DMS53 treated with DMSO at 0.1 percent for 48 hours (cell line): ENCODE data around the gene MAN2B2.

Experiments
- DNase-seq: peaks from one replicate; lab custom pipeline; 2025; ENCODE audit not compliant: unreplicated experiment; lab: John Stamatoyannopoulos, UW

The MAN2B2 gene

DNA sequence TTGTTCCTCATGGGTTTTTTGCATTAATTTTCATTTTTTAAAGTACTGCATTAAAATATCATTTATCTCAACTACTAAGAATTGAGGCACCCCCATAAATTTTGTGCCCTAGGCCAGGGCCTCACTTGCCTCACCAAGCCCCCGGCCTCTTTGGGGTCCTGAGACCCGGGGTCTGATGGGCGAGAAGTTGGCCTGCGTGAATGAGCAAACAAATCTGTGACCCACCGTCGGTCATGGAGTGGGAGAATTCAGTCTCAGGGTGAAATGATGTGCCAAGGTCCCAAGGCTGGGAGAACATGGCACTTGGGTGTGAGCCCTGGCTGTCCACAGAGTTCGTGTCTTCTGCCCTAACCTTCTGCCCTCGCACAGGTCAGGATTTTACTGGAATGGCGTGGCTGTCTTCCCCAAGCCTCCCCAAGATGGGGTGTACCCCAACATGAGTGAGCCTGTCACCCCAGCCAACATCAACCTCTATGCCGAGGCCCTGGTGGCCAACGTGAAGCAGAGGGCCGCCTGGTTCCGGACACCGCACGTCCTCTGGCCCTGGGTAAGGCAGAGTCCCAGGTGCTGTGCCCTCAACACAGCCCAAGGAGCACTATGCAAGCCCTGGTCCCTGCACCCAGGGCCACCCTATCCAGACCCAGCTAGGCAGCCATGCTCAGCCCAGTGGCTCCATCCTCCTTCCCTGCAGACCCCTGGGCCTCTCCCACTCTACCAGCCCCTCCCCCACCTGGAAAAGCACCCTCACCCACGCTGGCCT, 18.0 kb downstream of the MAN2B2 start:
- no peak for DNase-seq

DNA sequence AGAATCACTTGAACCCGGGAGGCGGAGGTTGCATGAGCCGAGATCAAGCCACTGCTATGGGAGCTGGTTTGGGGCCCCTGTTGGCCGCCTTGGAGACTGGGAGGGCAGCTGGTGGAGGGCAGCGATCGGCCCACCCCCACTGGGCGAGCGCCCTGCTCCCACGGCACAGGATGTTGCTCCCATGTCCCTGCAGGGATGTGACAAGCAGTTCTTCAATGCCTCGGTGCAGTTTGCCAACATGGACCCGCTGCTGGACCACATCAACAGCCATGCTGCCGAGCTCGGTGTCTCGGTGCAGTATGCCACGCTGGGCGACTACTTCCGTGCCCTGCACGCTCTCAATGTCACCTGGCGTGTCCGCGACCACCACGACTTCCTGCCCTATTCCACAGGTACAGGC, 19.4 kb downstream of the MAN2B2 start:
- DNase-seq, result no peak

DNA sequence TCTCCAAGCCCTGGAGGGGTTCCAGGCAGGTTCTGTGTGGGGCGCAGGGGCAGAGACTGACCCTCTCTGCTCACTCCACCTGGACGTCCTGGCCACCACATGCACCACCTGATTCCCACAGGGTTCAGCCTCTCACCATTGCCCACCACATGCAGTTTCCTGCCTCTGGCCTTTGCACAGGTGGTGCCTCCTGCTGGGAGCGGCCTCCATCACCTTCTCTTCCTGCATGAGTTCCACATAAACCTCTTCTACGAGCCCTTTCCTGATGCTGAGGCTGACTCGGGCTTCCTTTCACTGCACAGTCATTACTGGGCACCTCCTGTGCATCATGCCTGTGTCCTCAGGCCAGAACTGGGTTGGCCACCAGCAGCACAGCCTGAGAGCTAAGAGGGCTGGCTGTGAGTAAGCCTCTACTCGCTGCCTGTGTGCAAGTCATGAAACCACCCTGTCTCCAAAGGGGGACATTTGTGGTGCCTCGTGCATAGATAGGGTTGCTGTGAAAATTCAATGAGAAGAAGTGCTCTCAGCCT, 19.9 kb downstream of the MAN2B2 start:
- no peak for DNase-seq

DNA sequence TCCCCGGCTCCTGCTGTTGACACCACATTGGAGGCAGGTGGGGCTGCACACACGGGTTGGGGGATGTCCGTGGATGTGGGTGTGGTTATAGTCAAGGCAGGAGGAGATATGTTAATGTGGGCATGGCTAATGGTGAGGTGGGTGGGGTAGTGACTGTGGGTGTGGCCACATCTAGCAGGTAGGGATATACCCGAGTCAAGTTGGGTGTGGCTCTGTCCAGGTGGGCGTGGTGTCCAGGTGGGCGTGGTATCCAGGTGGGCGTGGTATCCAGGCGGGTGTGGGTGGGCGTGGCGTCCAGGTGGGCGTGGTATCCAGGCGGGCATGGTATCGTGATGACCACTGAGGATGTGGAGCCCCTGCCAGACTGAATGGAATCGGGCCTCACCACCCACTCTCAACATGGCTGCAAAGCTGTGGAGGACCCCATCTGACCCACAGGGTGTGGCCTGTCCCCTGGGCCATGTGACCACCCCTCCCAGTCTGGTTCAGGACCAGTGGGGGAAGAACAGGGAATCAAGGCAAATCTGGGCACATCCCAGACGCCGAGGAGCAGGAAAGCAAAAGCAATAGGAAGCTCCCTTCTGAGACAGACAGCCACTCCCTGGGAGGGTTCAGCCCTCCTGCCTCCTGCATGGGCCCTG, 21.0 kb downstream of the MAN2B2 start:
- no peak for DNase-seq

DNA sequence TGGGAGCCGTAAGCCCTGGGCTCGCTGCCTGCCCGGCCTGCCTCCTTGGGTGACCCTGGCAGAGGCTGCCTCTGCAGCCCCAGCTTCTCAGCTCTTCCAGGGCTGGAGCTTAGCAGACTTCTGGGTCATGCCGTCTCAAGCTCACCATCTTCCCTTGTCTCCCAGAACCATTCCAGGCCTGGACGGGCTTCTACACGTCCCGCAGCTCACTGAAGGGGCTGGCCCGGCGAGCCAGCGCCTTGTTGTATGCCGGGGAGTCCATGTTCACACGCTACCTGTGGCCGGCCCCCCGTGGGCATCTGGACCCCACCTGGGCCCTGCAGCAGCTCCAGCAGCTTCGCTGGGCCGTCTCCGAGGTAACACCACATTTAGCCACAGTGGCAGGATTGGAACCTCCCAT, 22.0 kb downstream of the MAN2B2 start:
- no peak for DNase-seq

DNA sequence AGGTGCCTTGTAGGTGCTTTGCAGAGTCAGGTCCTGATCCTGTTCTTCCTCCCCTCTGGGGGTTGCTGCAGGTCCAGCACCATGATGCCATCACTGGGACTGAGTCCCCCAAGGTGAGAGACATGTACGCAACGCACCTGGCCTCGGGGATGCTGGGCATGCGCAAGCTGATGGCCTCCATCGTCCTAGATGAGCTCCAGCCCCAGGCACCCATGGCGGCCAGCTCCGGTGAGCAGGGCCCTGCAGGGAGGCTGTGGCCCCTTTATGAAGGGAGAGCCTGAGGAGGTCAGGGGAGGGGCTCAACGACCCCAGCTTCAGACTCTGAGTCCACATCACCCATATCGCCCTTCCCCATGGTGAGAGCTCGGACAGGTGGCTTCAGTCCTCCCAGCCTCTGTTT, 23.1 kb downstream of the MAN2B2 start:
- no peak for DNase-seq

DNA sequence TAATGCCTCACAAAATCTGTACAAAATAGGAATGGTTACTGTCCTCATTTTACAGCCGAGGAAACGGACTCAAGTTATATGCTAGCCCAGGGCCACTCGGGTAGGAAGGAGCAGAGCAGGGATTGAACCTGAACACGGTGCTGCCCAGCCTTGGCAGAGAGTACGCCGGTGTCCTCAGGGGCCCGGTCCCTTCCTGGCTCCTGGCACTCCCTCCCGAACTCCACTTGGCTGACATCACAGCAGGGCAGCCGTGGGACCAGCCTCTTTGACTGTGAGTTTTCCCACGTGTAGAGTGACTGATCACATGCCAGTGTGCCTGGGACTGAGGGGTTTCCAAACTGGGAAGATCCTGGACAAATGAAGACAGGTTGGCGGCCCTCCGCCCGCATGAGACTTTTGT, 23.7 kb downstream of the MAN2B2 start:
- no peak for DNase-seq

DNA sequence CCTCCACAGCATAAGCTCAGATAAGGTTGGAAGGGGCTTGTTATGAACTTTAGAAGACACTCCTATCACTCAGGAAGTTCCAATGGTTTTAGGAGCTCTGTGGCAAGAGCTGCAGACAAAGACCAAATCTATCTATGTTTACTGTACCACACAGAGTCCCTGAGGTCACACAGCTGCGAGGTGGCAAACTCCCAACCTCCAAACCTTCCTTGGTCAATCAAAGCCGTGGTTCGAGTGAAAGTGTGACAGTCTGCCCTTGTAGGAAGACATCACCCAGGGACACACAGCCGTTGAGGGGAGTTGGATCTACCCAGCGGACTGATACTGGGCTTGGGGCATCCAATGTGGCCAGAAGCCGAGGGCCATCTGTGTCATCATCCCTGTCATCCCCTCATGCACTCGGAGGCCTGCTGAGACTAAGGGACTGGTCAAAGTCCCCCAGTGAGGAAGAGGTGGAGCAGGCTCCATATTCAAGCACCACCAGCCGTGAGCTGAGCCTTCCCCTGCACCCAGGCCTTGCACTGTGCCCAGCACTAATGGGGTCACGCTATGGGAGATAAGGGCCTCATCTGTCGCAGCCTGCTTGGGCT, 26.8 kb downstream of the MAN2B2 start:
- no peak for DNase-seq

DNA sequence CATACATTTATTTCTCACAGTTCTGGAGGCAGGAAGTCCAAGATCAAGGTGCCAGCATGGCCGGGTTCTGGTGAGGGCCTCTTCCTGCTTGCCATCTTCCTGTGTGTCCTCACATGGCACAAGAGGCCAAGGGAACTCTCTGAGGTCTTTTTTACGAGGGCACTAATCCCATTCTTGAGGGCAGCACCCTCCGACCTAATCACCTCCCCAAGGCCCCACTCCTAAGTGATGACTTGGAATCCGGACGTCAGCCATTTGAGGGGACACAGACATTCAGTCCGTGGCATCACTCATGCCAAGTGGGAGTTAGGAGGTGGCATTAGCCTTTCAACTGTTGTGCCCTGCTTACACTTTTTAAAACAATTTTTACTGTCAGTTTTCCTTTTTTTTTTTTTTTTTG, 27.3 kb downstream of the MAN2B2 start:
- DNase-seq, result no peak

DNA sequence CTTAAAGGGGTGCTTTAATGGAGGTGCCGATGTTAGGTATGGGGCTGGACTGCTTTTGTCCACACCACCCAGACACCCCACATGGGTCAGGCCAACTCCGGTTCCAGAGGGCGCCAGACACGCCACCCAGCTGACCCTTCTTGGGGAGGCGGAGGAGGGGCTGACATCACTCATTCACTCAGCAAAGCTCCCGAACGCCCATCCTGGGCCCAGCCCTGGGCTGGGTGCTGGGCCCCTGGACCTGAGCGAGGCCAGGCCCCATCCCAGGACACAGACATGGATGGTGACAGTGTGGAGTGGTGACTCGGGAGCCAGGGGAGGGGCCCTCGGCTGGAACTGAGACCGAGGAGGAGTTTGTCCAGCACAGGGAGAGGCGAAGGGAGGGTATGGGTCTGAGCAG, 28.1 kb downstream of the MAN2B2 start:
- no peak for DNase-seq

DNA sequence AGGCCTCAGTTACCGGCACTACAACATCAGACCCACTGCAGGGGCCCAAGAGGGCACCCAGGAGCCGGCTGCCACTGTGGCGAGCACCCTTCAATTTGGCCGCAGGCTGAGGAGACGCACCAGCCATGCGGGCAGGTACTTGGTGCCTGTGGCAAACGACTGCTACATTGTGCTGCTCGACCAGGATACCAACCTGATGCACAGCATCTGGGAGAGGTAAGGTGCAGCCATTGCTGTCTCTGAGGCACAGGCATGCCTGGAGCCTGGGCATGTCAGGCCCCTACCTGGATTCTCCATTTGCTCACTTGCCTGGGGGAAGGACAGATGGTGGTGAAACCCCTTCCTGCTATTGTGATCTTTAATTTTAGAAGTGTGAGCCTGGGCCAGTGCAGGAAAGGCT, 30.1 kb downstream of the MAN2B2 start:
- no peak for DNase-seq

DNA sequence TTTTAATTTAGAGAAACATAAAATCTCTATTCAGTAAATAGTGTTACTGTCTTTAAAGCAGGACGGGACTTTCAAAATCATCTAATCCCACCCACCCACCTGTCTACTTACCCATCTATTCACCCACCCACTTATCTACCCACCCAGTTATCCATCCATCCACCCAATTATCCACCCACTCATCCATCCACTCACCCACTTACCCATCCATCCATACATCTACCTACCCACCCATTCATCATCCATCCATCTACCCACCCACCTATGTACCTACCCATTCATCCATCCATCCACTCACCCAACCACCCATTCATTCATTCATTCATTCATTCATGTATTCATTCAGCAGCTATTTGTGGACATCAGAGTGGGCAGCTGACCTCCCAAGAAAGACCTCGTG, 30.6 kb downstream of the MAN2B2 start:
- no peak for DNase-seq

DNA sequence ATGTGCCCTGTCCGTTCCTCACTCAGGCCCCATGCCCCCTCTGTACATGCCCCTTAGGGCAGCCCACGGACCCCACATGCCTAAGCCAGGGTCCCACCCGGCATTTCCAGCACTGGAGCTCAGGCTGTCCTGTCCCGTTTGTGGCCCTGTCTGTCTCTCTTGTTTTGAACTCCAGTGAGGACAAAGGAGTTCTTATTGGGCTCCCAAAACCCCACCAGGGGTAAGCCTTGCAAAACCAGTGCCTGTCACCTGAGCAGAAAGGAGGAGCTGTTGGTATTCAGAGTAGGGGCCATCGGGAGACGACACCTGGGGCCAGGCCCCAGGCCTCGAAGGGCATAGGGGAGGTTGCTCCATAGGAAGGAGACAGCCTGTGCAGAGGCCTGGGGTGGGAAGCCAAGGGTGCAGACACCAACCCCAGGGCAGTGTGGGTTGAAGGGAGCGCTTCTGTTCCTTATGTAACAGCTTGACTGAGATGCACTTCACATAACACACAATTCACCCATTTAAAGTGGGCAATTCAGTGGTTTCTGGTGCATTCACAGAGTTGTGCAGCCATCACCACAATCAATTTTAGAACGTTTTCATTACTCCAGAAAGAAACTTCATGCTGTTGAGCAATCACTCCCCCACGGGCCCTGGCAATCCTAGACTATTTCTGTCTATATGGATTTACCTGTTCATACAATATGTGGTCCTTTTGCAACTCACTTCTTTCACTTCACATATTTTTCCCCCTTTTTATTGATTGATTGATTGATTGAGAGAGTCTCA, 31.7 kb downstream of the MAN2B2 start:
- no peak for DNase-seq

DNA sequence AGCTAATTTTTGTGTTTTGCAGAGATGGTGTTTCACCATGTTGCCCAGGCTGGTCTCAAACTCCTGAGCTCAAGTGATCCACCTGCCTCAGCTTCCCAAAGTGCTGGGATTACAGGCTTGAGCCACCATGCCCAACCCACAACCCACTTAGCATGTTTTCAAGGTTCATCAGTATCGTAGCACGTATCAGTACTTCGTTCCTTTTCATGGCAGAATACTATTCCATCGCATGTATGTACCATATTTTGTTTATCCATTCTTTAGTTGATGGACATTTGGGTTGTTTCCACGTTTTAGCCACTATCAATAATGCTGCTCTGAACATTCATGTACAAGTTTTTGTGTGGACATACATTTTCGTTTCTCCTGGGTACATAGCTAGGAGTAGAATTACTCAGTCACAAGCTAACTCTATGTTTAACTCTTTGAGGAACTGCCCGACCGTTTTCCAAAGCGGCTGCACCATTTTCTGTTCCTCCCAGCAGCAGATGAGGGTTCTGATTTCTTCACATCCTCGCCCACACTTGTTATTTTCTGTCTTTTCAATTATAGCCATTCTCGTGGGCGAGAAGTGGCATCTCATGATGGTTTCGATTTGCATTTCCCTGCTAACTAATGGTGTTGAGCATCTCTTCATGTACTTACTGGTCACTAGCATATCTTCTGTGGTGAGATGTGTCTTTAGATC, 32.5 kb downstream of the MAN2B2 start:
- DNase-seq, result no peak

DNA sequence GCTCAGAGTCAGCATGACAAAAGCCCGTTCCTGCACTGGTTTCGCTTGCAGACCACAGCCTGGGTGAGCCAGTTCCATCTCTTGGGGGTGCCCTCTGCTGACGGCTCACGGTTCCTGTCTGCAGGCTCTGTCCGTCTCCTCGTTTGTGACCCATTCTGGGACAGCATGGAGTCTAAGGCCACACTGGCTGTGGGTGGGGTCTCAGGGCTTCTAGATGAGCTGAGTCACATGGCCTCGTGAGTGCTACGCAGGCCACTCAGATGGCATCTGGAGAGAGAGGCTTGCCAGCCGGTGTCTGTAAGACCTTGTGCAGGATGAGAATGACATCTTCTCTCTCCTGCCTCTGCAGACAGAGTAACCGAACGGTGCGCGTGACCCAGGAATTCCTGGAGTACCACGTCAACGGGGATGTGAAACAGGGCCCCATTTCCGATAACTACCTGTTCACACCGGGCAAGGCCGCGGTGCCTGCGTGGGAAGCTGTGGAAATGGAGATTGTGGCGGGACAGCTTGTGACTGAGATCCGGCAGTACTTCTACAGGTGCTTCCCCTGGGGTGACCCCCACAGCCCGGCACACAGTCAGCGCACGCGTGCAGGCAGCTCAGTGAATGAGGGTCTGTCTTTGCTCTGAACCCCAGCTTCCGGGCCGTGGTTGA, 33.9 kb downstream of the MAN2B2 start:
- no peak for DNase-seq

DNA sequence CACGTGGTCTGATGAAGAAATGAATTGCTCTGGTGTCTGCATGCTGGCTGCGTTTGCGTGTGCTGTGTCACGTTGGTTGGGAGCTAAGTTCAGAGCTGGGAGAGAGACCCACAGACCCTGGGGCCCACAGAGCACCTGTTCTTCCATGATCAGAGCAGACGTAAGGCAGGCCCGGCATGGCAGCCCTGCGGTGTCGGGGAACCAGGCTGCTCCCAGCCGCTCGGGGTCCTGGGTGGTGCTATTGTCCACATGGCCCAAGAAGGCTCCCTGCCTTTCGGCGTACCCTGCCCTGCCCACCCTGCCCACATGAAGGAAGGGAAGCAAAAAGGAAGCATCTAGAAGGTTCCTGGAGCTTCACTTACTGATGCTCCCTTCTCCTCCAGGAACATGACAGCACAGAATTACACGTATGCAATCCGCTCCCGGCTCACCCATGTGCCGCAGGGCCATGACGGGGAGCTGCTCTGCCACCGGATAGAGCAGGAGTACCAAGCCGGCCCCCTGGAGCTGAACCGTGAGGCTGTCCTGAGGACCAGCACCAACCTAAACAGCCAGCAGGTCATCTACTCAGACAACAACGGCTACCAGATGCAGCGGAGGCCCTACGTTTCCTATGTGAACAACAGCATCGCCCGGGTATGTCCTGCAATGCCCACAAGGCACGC, 34.6 kb downstream of the MAN2B2 start:
- no peak for DNase-seq

DNA sequence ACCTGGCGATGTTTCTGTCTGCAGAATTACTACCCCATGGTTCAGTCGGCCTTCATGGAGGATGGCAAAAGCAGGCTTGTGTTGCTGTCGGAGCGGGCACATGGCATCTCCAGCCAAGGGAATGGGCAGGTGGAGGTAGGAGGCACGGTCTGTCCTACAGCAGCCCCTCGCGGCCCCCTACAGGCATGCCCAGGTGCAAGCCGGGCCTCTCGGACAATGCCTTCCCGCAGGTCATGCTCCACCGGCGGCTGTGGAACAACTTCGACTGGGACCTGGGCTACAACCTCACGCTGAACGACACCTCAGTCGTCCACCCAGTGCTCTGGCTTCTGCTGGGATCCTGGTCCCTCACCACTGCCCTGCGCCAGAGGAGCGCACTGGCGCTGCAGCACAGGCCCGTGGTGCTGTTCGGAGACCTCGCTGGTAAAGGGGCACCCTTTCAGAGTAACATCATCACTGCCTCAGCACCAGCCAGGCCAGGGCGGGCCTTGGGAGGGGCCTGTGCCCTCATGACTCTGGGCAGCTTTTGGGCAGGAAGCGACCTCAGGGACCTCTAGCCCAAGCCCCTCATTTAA, 36.0 kb downstream of the MAN2B2 start:
- DNase-seq, result no peak

DNA sequence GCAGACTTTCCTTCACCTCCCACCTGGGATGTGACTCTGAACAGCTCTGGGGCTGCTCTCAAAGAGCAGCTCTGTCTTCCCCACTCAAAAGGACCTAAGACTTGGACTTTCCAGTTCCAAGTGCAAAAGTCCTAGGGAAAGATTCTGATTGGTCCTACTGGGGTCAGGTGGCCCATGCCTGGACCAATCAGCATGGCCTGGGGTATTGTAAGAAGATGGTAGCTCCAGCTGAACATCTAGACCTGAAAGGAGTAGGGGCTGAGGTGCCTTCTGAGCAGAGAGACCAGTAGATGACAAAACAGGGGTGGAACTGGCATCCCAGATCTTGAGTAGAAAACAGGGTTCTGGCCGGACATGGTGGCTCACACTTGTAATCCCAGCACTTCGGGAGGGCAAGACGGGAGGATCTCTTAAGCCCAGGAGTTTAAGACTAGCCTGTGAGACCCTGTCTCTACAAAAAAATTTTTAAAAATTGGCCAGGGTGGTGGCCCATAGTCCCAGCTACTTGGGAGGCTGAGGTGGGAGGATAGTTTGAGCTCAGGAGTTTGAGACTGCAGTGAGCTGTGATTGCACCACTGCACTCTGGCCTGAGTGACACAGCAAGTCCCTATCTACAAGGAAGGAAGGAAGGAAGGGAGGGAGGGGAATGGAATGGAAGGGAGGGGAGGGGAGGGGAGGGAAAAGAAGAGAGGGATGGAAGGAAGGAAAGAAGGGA, 38.1 kb downstream of the MAN2B2 start:
- no peak for DNase-seq
